ENCODE data around the gene PIGBOS1. TPM values are rescaled to one million over a fixed set of nuclear protein-coding genes. Genes with fewer than 3 reads are reported as not detected.
A peak's percentile ranks its signal among the peaks of the same experiment; 100 is the strongest.

The PIGBOS1 gene
- total RNA-seq, 1 experiment from 2014 or later = 11.7 TPM

DNA sequence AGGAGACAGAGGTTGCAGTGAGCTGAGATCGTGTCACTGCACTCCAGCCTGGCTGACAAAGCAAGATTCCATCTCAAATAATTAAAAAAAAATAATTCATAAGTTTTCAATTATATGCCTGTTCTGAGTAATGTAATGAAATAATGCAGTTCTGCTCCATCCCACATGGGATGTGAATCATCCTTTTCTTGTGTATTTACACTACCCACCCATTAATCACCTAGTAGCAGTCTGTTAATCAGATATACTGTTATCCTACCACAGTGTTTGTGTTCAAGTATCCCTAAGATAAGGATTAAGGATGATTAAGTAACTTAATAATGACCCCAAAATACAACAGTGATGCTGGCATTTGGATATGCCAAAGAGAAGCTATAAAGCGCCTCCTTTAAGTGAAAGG is 38.9 kb upstream of the PIGBOS1 start:
- Histone ChIP-seq H3K4me3 (ENCODE audit: low read depth, low read length) (no peak overlapping the region), H3K9me3 (no peaks in the 10 kb centered on the region), H3K4me1 (peaks cover 57% of the 10 kb centered on the region), H3K27me3 (replicated peaks; ENCODE audit: control insufficient read depth, insufficient read depth, low read length) (no peaks in the 10 kb centered on the region), H3K36me3 (ENCODE audit: control insufficient read depth, insufficient read depth, low read length) (no peaks in the 10 kb centered on the region)
- no peak for DNase-seq
- intact Hi-C loops (cut with micrococcal nuclease; ENCODE audit: unreplicated experiment) = loop anchor here (2.0 kb wide), 1 partner anchor 51 kb away; the partner anchor contains the start of genes CCPG1 and PIERCE2
- Mint-ChIP-seq H3K27me3 (ENCODE audit: insufficient read depth, unreplicated experiment) (no peaks in the 10 kb centered on the region), H3K9me3 (ENCODE audit: unreplicated experiment) (no peaks in the 10 kb centered on the region), H3K4me1 (ENCODE audit: low read depth, unreplicated experiment) (peaks cover 43% of the 10 kb centered on the region), H3K27ac (ENCODE audit: unreplicated experiment) (no peak overlapping the region), H3K4me3 (ENCODE audit: unreplicated experiment) (no peak overlapping the region), H3K36me3 (ENCODE audit: insufficient read depth, unreplicated experiment) (peaks cover 20% of the 10 kb centered on the region)
- BruUV-seq (replicated peaks) = no TSS peak
- POLR2A ChIA-PET = interaction anchor here (1.1 kb wide), 1 partner anchor 39 kb away, joined by 3 read pairs; the partner anchor contains the start of genes PIGB and PIGBOS1
- no peak for TF ChIP-seq CTCF (IDR thresholded peaks at IDR 0.05; ENCODE audit: insufficient read depth in 1 of 2, low read depth in 1 of 2, low read length in 1 of 2, severe bottlenecking in 1 of 2, unreplicated experiment in 1 of 2)
- CTCF ChIA-PET = interaction anchor here (1.3 to 2.2 kb wide), 4 partner anchors 37 to 82 kb away, joined by 6 to 13 read pairs (median 6); partner anchors contain the start of genes CCPG1, PIERCE2, PIGB and PIGBOS1

DNA sequence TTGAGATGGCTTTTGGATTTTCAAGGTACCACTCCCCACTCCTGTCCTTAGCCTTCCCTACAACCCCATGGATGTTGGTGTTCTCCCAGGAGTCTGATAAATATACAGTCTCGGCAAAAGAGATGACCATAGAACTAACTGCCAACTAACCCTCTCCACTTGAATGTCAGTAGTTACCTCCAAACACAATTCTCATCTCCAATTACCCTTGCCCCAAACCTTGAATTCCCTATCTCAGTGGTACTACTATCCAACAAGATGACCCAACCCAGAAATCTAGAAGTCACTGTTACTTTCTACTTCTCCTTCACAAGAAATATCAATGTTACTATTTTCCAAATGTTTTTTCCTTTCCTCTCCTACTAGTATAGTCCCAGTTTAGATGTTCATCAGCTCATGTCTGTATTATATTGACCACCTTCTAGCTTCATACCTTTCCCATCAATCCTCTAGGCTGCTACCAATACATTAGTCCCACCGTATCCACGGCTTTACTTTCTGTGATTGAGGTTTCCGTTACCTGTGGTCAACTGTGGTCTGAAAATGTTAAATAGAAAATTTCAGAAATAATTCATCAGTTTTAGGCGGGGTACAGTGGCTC is 38.2 kb upstream of the PIGBOS1 start:
- H3K9me3 Mint-ChIP-seq (ENCODE audit: unreplicated experiment) = no peaks in the 10 kb centered on the region
- H3K27me3 ChIP-seq (replicated peaks; ENCODE audit: control insufficient read depth, insufficient read depth, low read length) = no peaks in the 10 kb centered on the region
- peaks cover 20% of the 10 kb centered on the region for H3K36me3 Mint-ChIP-seq (ENCODE audit: insufficient read depth, unreplicated experiment)
- peak overlapping the region; percentile 66 for H3K27ac Mint-ChIP-seq (ENCODE audit: unreplicated experiment)
- peaks cover 50% of the 10 kb centered on the region for H3K4me1 ChIP-seq
- no peak for DNase-seq
- H3K4me3 ChIP-seq (ENCODE audit: low read depth, low read length) = no peak overlapping the region
- CTCF ChIA-PET = no interaction called here
- no peaks in the 10 kb centered on the region for H3K36me3 ChIP-seq (ENCODE audit: control insufficient read depth, insufficient read depth, low read length)
- TF ChIP-seq CTCF (IDR thresholded peaks at IDR 0.05; ENCODE audit: insufficient read depth in 1 of 2, low read depth in 1 of 2, low read length in 1 of 2, severe bottlenecking in 1 of 2, unreplicated experiment in 1 of 2) = no peak
- H3K27me3 Mint-ChIP-seq (ENCODE audit: insufficient read depth, unreplicated experiment) = no peaks in the 10 kb centered on the region
- intact Hi-C loops (cut with micrococcal nuclease; ENCODE audit: unreplicated experiment) = no loop called here
- H3K4me3 Mint-ChIP-seq (ENCODE audit: unreplicated experiment) = no peak overlapping the region
- peaks cover 40% of the 10 kb centered on the region for H3K4me1 Mint-ChIP-seq (ENCODE audit: low read depth, unreplicated experiment)
- BruUV-seq (replicated peaks) = no TSS peak
- POLR2A ChIA-PET = no interaction called here
- H3K9me3 ChIP-seq = no peaks in the 10 kb centered on the region

DNA sequence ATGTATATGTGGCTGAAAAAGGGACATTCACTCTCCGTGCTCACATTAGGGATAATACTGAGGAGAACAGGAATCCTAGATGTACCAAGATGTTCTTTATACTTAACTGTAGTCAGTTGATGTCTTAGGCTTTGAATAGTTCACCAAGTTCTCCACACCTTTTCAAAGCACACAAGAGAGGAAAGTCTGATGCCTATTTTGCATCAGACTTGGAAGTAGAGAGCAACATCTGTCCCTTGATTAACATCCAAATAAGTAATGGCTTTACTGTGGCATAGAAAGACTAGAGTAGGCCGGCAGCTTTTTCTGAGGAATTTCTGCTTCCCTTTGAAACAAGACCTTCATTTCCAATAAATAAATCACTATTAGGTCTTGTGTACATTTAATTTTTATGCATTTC is 34.1 kb upstream of the PIGBOS1 start:
- Histone ChIP-seq H3K9me3 (no peaks in the 10 kb centered on the region), H3K4me3 (ENCODE audit: low read depth, low read length) (no peak overlapping the region), H3K36me3 (ENCODE audit: control insufficient read depth, insufficient read depth, low read length) (no peaks in the 10 kb centered on the region), H3K4me1 (peaks cover 16% of the 10 kb centered on the region), H3K27me3 (replicated peaks; ENCODE audit: control insufficient read depth, insufficient read depth, low read length) (no peaks in the 10 kb centered on the region)
- peaks cover 8% of the 10 kb centered on the region for H3K36me3 Mint-ChIP-seq (ENCODE audit: insufficient read depth, unreplicated experiment)
- no peak for TF ChIP-seq CTCF (IDR thresholded peaks at IDR 0.05; ENCODE audit: insufficient read depth in 1 of 2, low read depth in 1 of 2, low read length in 1 of 2, severe bottlenecking in 1 of 2, unreplicated experiment in 1 of 2)
- no peak for DNase-seq
- no TSS peak for BruUV-seq (replicated peaks)
- intact Hi-C loops (cut with micrococcal nuclease; ENCODE audit: unreplicated experiment) = no loop called here
- no peaks in the 10 kb centered on the region for H3K9me3 Mint-ChIP-seq (ENCODE audit: unreplicated experiment)
- CTCF ChIA-PET = no interaction called here
- POLR2A ChIA-PET = no interaction called here
- no peaks in the 10 kb centered on the region for H3K27me3 Mint-ChIP-seq (ENCODE audit: insufficient read depth, unreplicated experiment)
- H3K4me1 Mint-ChIP-seq (ENCODE audit: low read depth, unreplicated experiment) = peaks cover 15% of the 10 kb centered on the region
- no peak overlapping the region for H3K27ac Mint-ChIP-seq (ENCODE audit: unreplicated experiment)
- H3K4me3 Mint-ChIP-seq (ENCODE audit: unreplicated experiment) = no peak overlapping the region
